HS-5 (cell line): ENCODE results near the gene UNC13C.

Experiments
- DNase-seq: peaks from one replicate; pipeline ENCODE4 v3.0.0-alpha.2; 2012; ENCODE audit warnings: low read depth

UNC13C gene

DNA sequence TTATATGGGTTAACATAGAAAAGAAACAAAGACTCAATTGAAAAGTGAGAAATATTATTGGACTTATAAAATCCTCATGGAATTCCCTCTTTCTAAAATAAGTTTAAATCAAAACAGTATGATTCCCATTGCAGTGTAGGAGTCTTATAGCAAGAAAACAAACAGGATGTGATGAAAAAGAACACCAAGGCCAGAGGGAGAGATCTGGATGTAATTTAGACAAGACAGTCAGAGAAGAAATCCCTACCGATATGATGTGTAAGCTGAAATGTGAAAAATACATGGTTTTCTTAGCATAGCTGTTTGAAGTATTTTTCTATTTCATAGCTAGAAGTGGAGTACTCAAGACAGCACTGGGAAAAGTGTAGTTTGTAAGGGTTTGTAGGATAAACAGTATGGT lies 697.0 kb downstream of the UNC13C start:
- no peak for DNase-seq

DNA sequence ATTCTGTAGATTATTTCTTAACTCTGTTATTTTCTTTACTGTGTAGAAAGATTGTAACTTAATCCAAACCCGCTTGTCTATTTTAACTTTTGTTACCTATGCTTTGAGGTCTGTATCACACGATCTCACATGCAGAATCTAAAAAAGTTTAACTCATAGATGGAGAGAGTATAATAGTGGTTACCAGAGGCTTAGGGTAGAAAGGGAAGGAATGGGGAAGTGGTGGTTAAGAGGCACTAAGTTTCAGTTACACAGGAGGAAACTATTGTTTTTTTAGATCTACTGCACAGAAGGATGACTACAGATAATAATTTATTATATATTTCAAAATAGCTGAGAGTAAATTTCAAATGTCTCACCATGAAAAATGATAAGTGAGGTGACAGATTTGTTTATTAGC lies 703.3 kb downstream of the UNC13C start:
- no peak for DNase-seq
